A549 (cell line): ENCODE data around the gene UROC1. TPM values are rescaled to one million over a fixed set of nuclear protein-coding genes. Genes with fewer than 3 reads are reported as not detected.

ENCODE experiments used
- ATAC-seq, 2 experiments: fragments of 200-7000 bp in 1 of 2; fragments of >200 bp in 1 of 2; cut with Nextera tagmentation in 1 of 2; cut with Tn5 transposase in 1 of 2; 3 replicates each; pipeline versions ENCODE4 v1.8.0 to v1.9.1; 2018 to 2020; ENCODE audit warnings: mild to moderate bottlenecking in 1 of 2, moderate library complexity in 1 of 2
- CTCF ChIA-PET: fragments of 300-600 bp; sonication (Branson Sonifier 250); formaldehyde crosslinking; extraction: SDS; loops from one replicate; lab custom pipeline; 2021; ENCODE audit warnings: antibody characterized with exemption, inconsistent platforms; lab: Yijun Ruan, JAX
- POLR2A ChIA-PET: fragments of 350-600 bp; formaldehyde crosslinking; extraction: SDS; loops from one replicate; lab custom pipeline; 2021; ENCODE audit warnings: antibody characterized with exemption, inconsistent platforms; lab: Yijun Ruan, JAX
- DNase-seq, 2 experiments: peaks; one replicate each; pipeline versions ENCODE4 v3.0.0 to v3.0.0-alpha.2; 2011 to 2016; ENCODE audit warnings: low read depth in 1 of 2, low spot score in 1 of 2
- FAIRE-seq: peaks from 2 replicates; lab custom pipeline; 2011; peaks lifted over from hg19 to GRCh38; lab: Jason Lieb, UNC
- H3K27ac ChIP-seq, 2 experiments: fragments of >200 bp; sonication (Bioruptor Twin); formaldehyde crosslinking; 3 replicates each; pipeline ENCODE4 v1.5.1; 2016 to 2017
- H3K4me1 ChIP-seq: fragments of >200 bp; sonication (Bioruptor Twin); formaldehyde crosslinking; 3 replicates; pipeline ENCODE4 v1.6.1; 2016
- H3K4me2 ChIP-seq: fragments of >200 bp; sonication (Bioruptor Twin); formaldehyde crosslinking; 3 replicates; pipeline ENCODE4 v1.6.1; 2016
- H3K4me3 ChIP-seq: fragments of >200 bp; sonication (Bioruptor Twin); formaldehyde crosslinking; 3 replicates; pipeline ENCODE4 v1.5.1; 2016
- H3K9me3 ChIP-seq: fragments of >200 bp; sonication (Bioruptor Twin); formaldehyde crosslinking; 3 replicates; pipeline ENCODE4 v1.6.1; 2016
- ATOH8 ChIP-seq: fragments of 250-450 bp; sonication (Bioruptor Pico); IDR thresholded peaks from 2 replicates; pipeline ENCODE4 v1.5.0; 2020; ENCODE audit warnings: low read depth, mild to moderate bottlenecking, moderate library complexity
- BHLHE40 ChIP-seq: IDR thresholded peaks from 2 replicates; pipeline ENCODE4 v1.6.1; 2012; ENCODE audit warnings: low read depth, low read length, inconsistent platforms
- CBX8 ChIP-seq: fragments of 200-600 bp; sonication (generic); IDR thresholded peaks from 2 replicates; pipeline ENCODE4 v1.6.1; 2016
- CHD2 ChIP-seq: fragments of 150-350 bp; IDR thresholded peaks from 2 replicates; pipeline ENCODE4 v1.6.1; 2014; ENCODE audit warnings: low read length; ENCODE audit not compliant: partially characterized antibody
- E2F6 ChIP-seq: IDR thresholded peaks from 2 replicates; pipeline ENCODE4 v1.6.1; 2012; ENCODE audit warnings: low read depth, borderline replicate concordance
- EHF ChIP-seq: fragments of 250-450 bp; sonication (Bioruptor Pico); IDR thresholded peaks from 2 replicates; pipeline ENCODE4 v1.5.0; 2020; ENCODE audit warnings: mild to moderate bottlenecking
- EHMT2 ChIP-seq: fragments of 200-600 bp; sonication (generic); IDR thresholded peaks from 2 replicates; pipeline ENCODE4 v1.6.1; 2016; ENCODE audit warnings: antibody characterized with exemption, low read depth, mild to moderate bottlenecking, moderate library complexity
- GATA3 ChIP-seq: IDR thresholded peaks from 2 replicates; pipeline ENCODE4 v1.6.1; 2012; ENCODE audit warnings: borderline replicate concordance
- HDAC2 ChIP-seq: fragments of 200-600 bp; sonication (generic); IDR thresholded peaks from 2 replicates; pipeline ENCODE4 v1.6.1; 2016
- HES2 ChIP-seq: fragments of >200 bp; sonication (Bioruptor Twin); formaldehyde crosslinking; IDR thresholded peaks from 2 replicates; pipeline ENCODE4 v1.6.1; 2016
- HMGXB4 ChIP-seq: fragments of 250-450 bp; sonication (Bioruptor Pico); IDR thresholded peaks from 2 replicates; pipeline ENCODE4 v1.5.0; 2021; ENCODE audit warnings: mild to moderate bottlenecking, moderate library complexity, borderline replicate concordance
- HOXA7 ChIP-seq: fragments of 250-450 bp; sonication (Bioruptor Pico); IDR thresholded peaks from 2 replicates; pipeline ENCODE4 v1.5.0; 2020; ENCODE audit warnings: mild to moderate bottlenecking, moderate library complexity
- HOXB13 ChIP-seq: fragments of 250-450 bp; sonication (Bioruptor Pico); IDR thresholded peaks from 2 replicates; pipeline ENCODE4 v1.5.0; 2020; ENCODE audit warnings: low read depth, mild to moderate bottlenecking, moderate library complexity
- JUNB ChIP-seq: fragments of >200 bp; sonication (Bioruptor Twin); formaldehyde crosslinking; IDR thresholded peaks from 2 replicates; pipeline ENCODE4 v1.6.1; 2016
- MAFK ChIP-seq: fragments of 450-650 bp; IDR thresholded peaks from 2 replicates; pipeline ENCODE4 v1.6.1; 2014; ENCODE audit not compliant: partially characterized antibody
- MAX ChIP-seq: IDR thresholded peaks from 2 replicates; pipeline ENCODE4 v1.6.1; 2012
- MYC ChIP-seq: IDR thresholded peaks from 2 replicates; pipeline ENCODE4 v1.6.1; 2012; ENCODE audit warnings: mild to moderate bottlenecking, inconsistent platforms, low read length, improper control_type of control experiment, borderline replicate concordance
- NFE2L2 ChIP-seq: fragments of 150-350 bp; conservative IDR thresholded peaks from 2 replicates; pipeline ENCODE4 v1.6.1; 2014; ENCODE audit warnings: low read length
- NR3C1 ChIP-seq: fragments of >200 bp; sonication (Bioruptor Twin); formaldehyde crosslinking; IDR thresholded peaks from 3 replicates; pipeline ENCODE4 v1.6.1; 2017
- PBX3 ChIP-seq: IDR thresholded peaks from 2 replicates; pipeline ENCODE4 v1.6.1; 2012
- POLR2AphosphoS2 ChIP-seq: conservative IDR thresholded peaks from 2 replicates; pipeline ENCODE4 v1.6.1; 2012; ENCODE audit warnings: low read length, improper control_type of control experiment, inconsistent platforms
- SMC3 ChIP-seq: fragments of >200 bp; sonication (Bioruptor Twin); formaldehyde crosslinking; IDR thresholded peaks from 3 replicates; pipeline ENCODE4 v1.6.1; 2018; ENCODE audit warnings: inconsistent platforms
- SREBF2 ChIP-seq: fragments of 450-650 bp; IDR thresholded peaks from 2 replicates; pipeline ENCODE4 v1.6.1; 2014; ENCODE audit warnings: mild to moderate bottlenecking, moderate library complexity
- TFCP2L1 ChIP-seq: fragments of 250-450 bp; sonication (Bioruptor Pico); IDR thresholded peaks from 2 replicates; pipeline ENCODE4 v1.5.0; 2021; ENCODE audit warnings: mild to moderate bottlenecking
- ZC3H11A ChIP-seq: fragments of 450-650 bp; IDR thresholded peaks from 2 replicates; pipeline ENCODE4 v1.6.1; 2014; ENCODE audit warnings: antibody characterized with exemption, mild to moderate bottlenecking
- ZFP36 ChIP-seq: fragments of 450-650 bp; IDR thresholded peaks from 2 replicates; pipeline ENCODE4 v1.6.1; 2014; ENCODE audit warnings: borderline replicate concordance; ENCODE audit not compliant: partially characterized antibody
- ZNF302 ChIP-seq: fragments of 250-450 bp; sonication (Bioruptor Pico); IDR thresholded peaks from 2 replicates; pipeline ENCODE4 v1.9.0; 2021; ENCODE audit warnings: inconsistent platforms, mild to moderate bottlenecking, moderate library complexity
- WGBS: methylation state at CpG from one replicate; pipeline ENCODE4 v1.1.6; 2017; ENCODE audit errors: missing lambda C conversion rate; 5-methylcytosine and 5-hydroxymethylcytosine counted together
- polyA plus RNA-seq, 4 experiments: library from polyadenylated mRNA; depleted of rRNA in 3 of 4; stranded (reverse); fragments of >200 nt; fragmentation: RNase III in 1 of 4; extraction: RNeasy Plus Mini Kit Qiagen cat#74134 plus additional on column Dnase treatment in 1 of 4; gene quantifications; 2 replicates in 3 of 4; 3 replicates in 1 of 4; pipeline ENCODE4 v1.2.3, GENCODE V29; 2011 to 2017

UROC1 gene
- polyA plus RNA-seq, 2 of the 4 experiments (the other 2 are of a cell fraction): not detected

GRCh38 chr3:126478581-126479310, 38.8 kb downstream of the UROC1 start:
- WGBS: 92% methylated on average over 9 of the region's 14 CpGs
- no peak for FAIRE-seq
- Histone ChIP-seq H3K9me3 (no peaks in the 10 kb centered on the region), H3K4me2 (no peak overlapping the region), H3K4me3 (no peak overlapping the region), H3K27ac (no peak overlapping the region), H3K4me1 (peaks cover 5% of the 10 kb centered on the region; the same call in 2 of the 3 replicates)
- no peak for TF ChIP-seq HES2
- TF ChIP-seq POLR2AphosphoS2: no peak
- TF ChIP-seq HOXB13: no peak
- no peak for TF ChIP-seq ZNF302 (CRISPR knock-in tag)
- no peak for TF ChIP-seq GATA3
- TF ChIP-seq MYC: no peak
- TF ChIP-seq CHD2: no peak
- no peak for TF ChIP-seq ZFP36
- no peak for TF ChIP-seq E2F6
- no peak for TF ChIP-seq SREBF2
- TF ChIP-seq NR3C1: no peak
- TF ChIP-seq HDAC2: no peak
- TF ChIP-seq JUNB: no peak
- no peak for TF ChIP-seq MAFK
- no peak for TF ChIP-seq CBX8
- no peak for TF ChIP-seq HOXA7 (CRISPR knock-in tag)
- DNase-seq: no peak
- POLR2A ChIA-PET: no interaction called here
- CTCF ChIA-PET: no interaction called here
- no peak for ATAC-seq

GRCh38 chr3:126477061-126477380, 40.6 kb downstream of the UROC1 start:
- no peak for ATAC-seq
- no peaks in the 10 kb centered on the region for H3K9me3 ChIP-seq
- TF ChIP-seq PBX3 (no peak), ATOH8 (CRISPR knock-in tag) (no peak), HOXB13 (no peak), EHMT2 (no peak), SMC3 (no peak), EHF (no peak), JUNB (no peak), BHLHE40 (no peak), TFCP2L1 (CRISPR knock-in tag) (no peak), CHD2 (no peak), SREBF2 (no peak), MAX (no peak), ZC3H11A (no peak), NFE2L2 (no peak), HMGXB4 (CRISPR knock-in tag) (no peak)
- 78% methylated on average over 4 of the region's 4 CpGs for WGBS
- H3K4me1 ChIP-seq: peaks cover 22% of the 10 kb centered on the region
- peak overlapping the region; percentile 83 for H3K4me2 ChIP-seq
- peak overlapping the region in 1 of 2 experiments; percentile 99; a peak in 3 of 6 replicates for H3K27ac ChIP-seq
- POLR2A ChIA-PET: no interaction called here
- no peak for FAIRE-seq
- DNase-seq: no peak
- H3K4me3 ChIP-seq: no peak overlapping the region
- CTCF ChIA-PET: no interaction called here
